H1 (cell line): ENCODE measurements around the gene SUMF1. TPM values are rescaled to one million over a fixed set of nuclear protein-coding genes. Genes with fewer than 3 reads are reported as not detected.

Experiments used
- CTCF ChIA-PET: fragments of 300-600 bp; sonication (Branson Sonifier 250); formaldehyde crosslinking; loops from one replicate; lab custom pipeline; 2021; ENCODE audit not compliant: partially characterized antibody; lab: Charles Lee
- POLR2A ChIA-PET: fragments of 300-600 bp; sonication (Branson Sonifier 250); formaldehyde crosslinking; loops from one replicate; lab custom pipeline; 2021; ENCODE audit warnings: inconsistent platforms; ENCODE audit not compliant: partially characterized antibody; lab: Charles Lee
- DNase-seq, 2 experiments: peaks; one replicate each; pipeline versions ENCODE4 v3.0.0 to v3.0.0-alpha.2; 2010 to 2022; ENCODE audit warnings: low spot score in 2 of 2, low read depth in 1 of 2, mixed read lengths in 1 of 2
- FAIRE-seq: peaks from 2 replicates; lab custom pipeline; 2011; peaks lifted over from hg19 to GRCh38; lab: Jason Lieb, UNC
- H2AFZ ChIP-seq: 2 replicates; pipeline ENCODE4 v1.8.1; 2012; ENCODE audit warnings: low read length, inconsistent platforms
- H2AK5ac ChIP-seq: 2 replicates; pipeline ENCODE4 v1.6.1; 2013; ENCODE audit warnings: low read depth, low read length
- H2BK120ac ChIP-seq: replicated peaks from 2 replicates; pipeline ENCODE3; 2013; ENCODE audit warnings: low read depth, low read length, inconsistent platforms
- H2BK12ac ChIP-seq: 2 replicates; pipeline ENCODE4 v1.6.1; 2013; ENCODE audit warnings: low read depth, low read length
- H2BK15ac ChIP-seq: 2 replicates; pipeline ENCODE4 v1.6.1; 2013; ENCODE audit warnings: low read length
- H2BK20ac ChIP-seq: 2 replicates; pipeline ENCODE4 v1.6.1; 2013; ENCODE audit warnings: low read length
- H2BK5ac ChIP-seq: 2 replicates; pipeline ENCODE4 v1.6.1; 2013; ENCODE audit warnings: low read depth, low read length
- H3K14ac ChIP-seq: 2 replicates; pipeline ENCODE4 v1.6.1; 2013; ENCODE audit warnings: inconsistent platforms; ENCODE audit not compliant: insufficient read length
- H3K18ac ChIP-seq: 2 replicates; pipeline ENCODE4 v1.6.1; 2013; ENCODE audit warnings: low read length; ENCODE audit errors: extremely low read depth
- H3K23ac ChIP-seq: 2 replicates; pipeline ENCODE4 v1.6.1; 2013; ENCODE audit warnings: inconsistent platforms; ENCODE audit not compliant: insufficient read length
- H3K23me2 ChIP-seq: 2 replicates; pipeline ENCODE4 v1.6.1; 2013; ENCODE audit warnings: low read depth, low read length
- H3K27ac ChIP-seq: 2 replicates; pipeline ENCODE4 v1.6.1; 2011; ENCODE audit warnings: low read depth, low read length, inconsistent platforms
- H3K27me3 ChIP-seq, 4 experiments: replicated peaks in 1 of 4; 1 replicate in 1 of 4; 2 replicates in 3 of 4; pipeline versions ENCODE4 v1.6.1 to v1.8.1; 2011 to 2013; ENCODE audit warnings: low read length in 3 of 4, mild to moderate bottlenecking in 3 of 4, inconsistent platforms in 2 of 4, mixed read lengths in 2 of 4, moderate library complexity in 1 of 4; ENCODE audit not compliant: control insufficient read depth in 3 of 4, insufficient read depth in 3 of 4; ENCODE audit errors: extremely low read depth in 1 of 4
- H3K36me3 ChIP-seq, 4 experiments: 2 replicates each; pipeline versions ENCODE4 v1.6.1 to v1.8.1; 2011 to 2013; ENCODE audit warnings: mild to moderate bottlenecking in 4 of 4, low read length in 3 of 4, moderate library complexity in 2 of 4, control low read depth in 1 of 4, inconsistent platforms in 1 of 4; ENCODE audit not compliant: insufficient read depth in 4 of 4, control insufficient read depth in 2 of 4
- H3K4ac ChIP-seq: replicated peaks from 2 replicates; pipeline ENCODE3; 2013; ENCODE audit warnings: low read length, low read depth, mixed read lengths, inconsistent platforms; ENCODE audit not compliant: insufficient read length
- H3K4me1 ChIP-seq, 4 experiments: replicated peaks in 1 of 4; 1 replicate in 1 of 4; 2 replicates in 3 of 4; pipeline versions ENCODE4 v1.6.1 to v1.8.1; 2011 to 2013; ENCODE audit warnings: low read length in 3 of 4, inconsistent platforms in 2 of 4, mixed read lengths in 1 of 4; ENCODE audit not compliant: insufficient read depth in 4 of 4, control insufficient read depth in 3 of 4
- H3K4me2 ChIP-seq, 2 experiments: 2 replicates each; pipeline versions ENCODE4 v1.6.1 to v1.8.1; 2011 to 2013; ENCODE audit warnings: low read depth in 2 of 2, low read length in 2 of 2, control low read depth in 1 of 2, inconsistent platforms in 1 of 2, mild to moderate bottlenecking in 1 of 2; ENCODE audit not compliant: insufficient read depth in 1 of 2
- H3K4me3 ChIP-seq, 4 experiments: fragments of 200-600, 300-600 bp in 1 of 4; sonication (generic), shearing (Covaris generic), sonication (Bioruptor Twin) in 1 of 4; 2 replicates each; pipeline versions ENCODE4 v1.5.1 to v1.8.1; 2011 to 2016; ENCODE audit warnings: low read length in 4 of 4, low read depth in 3 of 4, control low read depth in 2 of 4, inconsistent platforms in 2 of 4, mild to moderate bottlenecking in 2 of 4, mixed read lengths in 1 of 4, moderate library complexity in 1 of 4; ENCODE audit not compliant: insufficient read depth in 2 of 4; ENCODE audit errors: extremely low read depth in 1 of 4
- H3K56ac ChIP-seq: replicated peaks from 2 replicates; pipeline ENCODE3; 2013; ENCODE audit warnings: low read depth, mild to moderate bottlenecking, mixed read lengths, low read length, inconsistent platforms; ENCODE audit not compliant: insufficient read length
- H3K79me1 ChIP-seq: 2 replicates; pipeline ENCODE4 v1.6.1; 2013; ENCODE audit warnings: low read depth, low read length, control low read depth
- H3K79me2 ChIP-seq, 2 experiments: 2 replicates each; pipeline versions ENCODE4 v1.6.1 to v1.8.1; 2012 to 2013; ENCODE audit warnings: low read length in 2 of 2, mild to moderate bottlenecking in 2 of 2, inconsistent platforms in 1 of 2; ENCODE audit not compliant: insufficient read depth in 2 of 2, control insufficient read depth in 1 of 2
- H3K9ac ChIP-seq, 4 experiments: replicated peaks in 1 of 4; 1 replicate in 1 of 4; 2 replicates in 3 of 4; pipeline versions ENCODE4 v1.6.1 to v1.8.1; 2011 to 2013; ENCODE audit warnings: low read depth in 3 of 4, low read length in 3 of 4, control low read depth in 2 of 4, mild to moderate bottlenecking in 2 of 4, moderate library complexity in 2 of 4, inconsistent platforms in 1 of 4; ENCODE audit errors: extremely low read depth in 1 of 4
- H3K9me3 ChIP-seq, 2 experiments: 2 replicates each; pipeline versions ENCODE4 v1.6.1 to v1.8.1; 2012 to 2013; ENCODE audit warnings: mild to moderate bottlenecking in 2 of 2, moderate library complexity in 2 of 2, control low read depth in 1 of 2, inconsistent platforms in 1 of 2, low read depth in 1 of 2, low read length in 1 of 2, mixed read lengths in 1 of 2; ENCODE audit not compliant: insufficient read depth in 2 of 2
- H4K20me1 ChIP-seq, 2 experiments: replicated peaks in 1 of 2; 2 replicates each; pipeline versions ENCODE3 to v1.8.1; 2011 to 2013; ENCODE audit warnings: inconsistent platforms in 2 of 2, low read length in 2 of 2, mild to moderate bottlenecking in 1 of 2; ENCODE audit not compliant: insufficient read depth in 2 of 2, control insufficient read depth in 1 of 2
- H4K5ac ChIP-seq: 2 replicates; pipeline ENCODE4 v1.6.1; 2013; ENCODE audit warnings: low read length, low read depth, mixed read lengths, inconsistent platforms; ENCODE audit not compliant: insufficient read length
- H4K8ac ChIP-seq: 2 replicates; pipeline ENCODE4 v1.8.0; 2013; ENCODE audit warnings: mild to moderate bottlenecking, moderate library complexity, low read length, inconsistent platforms; ENCODE audit not compliant: insufficient read depth; ENCODE audit errors: extremely low read depth
- H4K91ac ChIP-seq: replicated peaks from 2 replicates; pipeline ENCODE3; 2013; ENCODE audit warnings: low read length, mixed read lengths, inconsistent platforms; ENCODE audit not compliant: insufficient read length
- BACH1 ChIP-seq: IDR thresholded peaks from 2 replicates; pipeline ENCODE4 v1.6.1; 2012; ENCODE audit warnings: low read length, improper control_type of control experiment
- BCL11A ChIP-seq, 2 experiments: IDR thresholded peaks; one replicate each; pipeline ENCODE4 v1.6.1; 2011; ENCODE audit warnings: low read depth in 2 of 2, low read length in 2 of 2, mild to moderate bottlenecking in 2 of 2
- CHD2 ChIP-seq: IDR thresholded peaks from 2 replicates; pipeline ENCODE4 v1.6.1; 2012; ENCODE audit warnings: low read length, improper control_type of control experiment
- HDAC6 ChIP-seq: IDR thresholded peaks from one replicate; pipeline ENCODE4 v1.7.1; 2012; ENCODE audit warnings: low read depth, mild to moderate bottlenecking, inconsistent platforms, low read length, moderate library complexity
- NANOG ChIP-seq: IDR thresholded peaks from 2 replicates; pipeline ENCODE4 v1.6.1; 2011; ENCODE audit warnings: low read length, low read depth, mild to moderate bottlenecking, inconsistent platforms; ENCODE audit not compliant: insufficient read depth, poor library complexity, severe bottlenecking
- RNF2 ChIP-seq: fragments of 200-900, 300-1000 bp; sonication (generic); IDR thresholded peaks from 2 replicates; pipeline ENCODE4 v1.7.1; 2016; ENCODE audit warnings: borderline replicate concordance, low read depth, mild to moderate bottlenecking, antibody characterized with exemption, low read length; ENCODE audit not compliant: poor library complexity, severe bottlenecking; ENCODE audit errors: missing control alignments
- RXRA ChIP-seq: IDR thresholded peaks from 2 replicates; pipeline ENCODE4 v1.6.1; 2011; ENCODE audit warnings: low read depth, mild to moderate bottlenecking, low read length, moderate library complexity; ENCODE audit not compliant: insufficient read depth
- SIN3A ChIP-seq, 2 experiments: IDR thresholded peaks in 1 of 2; conservative IDR thresholded peaks in 1 of 2; 2 replicates each; pipeline ENCODE4 v1.6.1; 2011 to 2012; ENCODE audit warnings: low read length in 2 of 2, improper control_type of control experiment in 1 of 2, low read depth in 1 of 2, mild to moderate bottlenecking in 1 of 2
- SP1 ChIP-seq: IDR thresholded peaks from 2 replicates; pipeline ENCODE4 v1.6.1; 2011; ENCODE audit warnings: low read depth, low read length
- SP4 ChIP-seq: IDR thresholded peaks from 2 replicates; pipeline ENCODE4 v1.6.1; 2012; ENCODE audit warnings: low read length, inconsistent platforms
- TAF1 ChIP-seq: IDR thresholded peaks from 2 replicates; pipeline ENCODE4 v1.6.1; 2011; ENCODE audit warnings: mild to moderate bottlenecking, low read depth, low read length
- WGBS, 2 experiments: shearing (Covaris generic) in 1 of 2; methylation state at CpG; one replicate each; pipeline versions ENCODE4 v1.1.6 to v1.1.7; 2013 to 2015; ENCODE audit warnings: low lambda C conversion rate in 2 of 2, mixed read lengths in 2 of 2, inconsistent platforms in 1 of 2, low coverage in 1 of 2, missing lambda C conversion rate in 1 of 2; ENCODE audit not compliant: insufficient replicate concordance in 2 of 2, insufficient coverage in 1 of 2, insufficient read length in 1 of 2; ENCODE audit errors: extremely low coverage in 1 of 2, missing lambda C conversion rate in 1 of 2; 5-methylcytosine and 5-hydroxymethylcytosine counted together
- polyA plus RNA-seq, 7 experiments: library from polyadenylated mRNA; depleted of rRNA in 3 of 7; stranded (reverse) in 5 of 7; unstranded in 2 of 7; fragments of >200 nt in 5 of 7; fragments of 200-250 nt in 2 of 7; gene quantifications; 1 replicate in 5 of 7; 2 replicates in 1 of 7; 4 replicates in 1 of 7; pipeline versions ENCODE4 v1.2.1 to v1.2.3, GENCODE V29; 2011 to 2013; ENCODE audit warnings: missing spikeins in 2 of 7, mixed read lengths in 2 of 7
- total RNA-seq: library from RNA; stranded (reverse); fragmentation: NEBNext Ultra II Directional; extraction: Animal tissue kit (Norgen Biotek cat#: 25700); gene quantifications from 2 replicates; pipeline ENCODE4 v1.2.1, GENCODE V29; 2021
- TF ChIP-seq, protein P1 (sequence below): IDR thresholded peaks from 2 replicates; pipeline ENCODE4 v1.6.1; 2012; ENCODE audit warnings: inconsistent platforms

SUMF1 gene
- total and polyA plus RNA-seq, 2 of the 8 experiments (the other 6 are each of a cell fraction or from before 2014, with no cell fraction given) = 12.5 to 15.0 TPM

DNA sequence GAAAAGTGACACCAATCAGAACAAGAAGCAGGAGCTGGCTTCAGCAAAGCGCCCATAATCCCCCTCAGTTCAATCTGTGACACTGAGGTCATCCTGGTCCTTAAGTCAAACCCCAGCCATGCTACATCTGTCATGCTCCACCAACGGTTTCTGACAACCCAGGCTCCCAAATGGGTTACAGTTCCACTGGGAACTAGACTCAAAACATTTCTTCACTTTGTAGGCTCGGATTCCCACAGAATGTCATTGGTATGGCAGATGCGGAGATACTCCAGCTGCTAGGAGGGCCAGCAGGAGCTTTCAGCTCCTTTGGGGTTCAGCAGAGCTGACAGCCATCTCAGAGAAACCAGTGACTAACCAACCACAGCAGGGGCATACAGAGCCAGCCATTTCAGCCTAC is 48.9 kb downstream of the SUMF1 start:
- WGBS, 2 experiments = 89% methylated on average over 4 of the region's 4 CpGs; no CpG with 5 or more reads in 1 of the 2 experiments
- Histone ChIP-seq H3K4me3 (no peak overlapping the region), H3K9ac (no peak overlapping the region), H2BK20ac (no peak overlapping the region), H3K4me2 (no peak overlapping the region), H3K9me3 (no peaks in the 10 kb centered on the region), H3K79me2 (no peaks in the 10 kb centered on the region), H4K8ac (no peak overlapping the region), H3K23me2 (no peaks in the 10 kb centered on the region), H3K36me3 (peaks cover 0 to 3% (median 0%) of the 10 kb centered on the region in 4 experiments; a peak in 3 of 8 replicates), H3K23ac (no peak overlapping the region), H2BK12ac (no peak overlapping the region), H4K5ac (no peak overlapping the region), H3K56ac (no peak overlapping the region), H4K91ac (no peak overlapping the region), H3K4me1 (no peaks in the 10 kb centered on the region), H2BK5ac (no peak overlapping the region), H3K27ac (no peak overlapping the region), H2BK15ac (no peak overlapping the region), H3K27me3 (no peaks in the 10 kb centered on the region), H3K18ac (no peak overlapping the region), H2AFZ (no peak overlapping the region), H3K4ac (no peak overlapping the region), H4K20me1 (no peaks in the 10 kb centered on the region), H2AK5ac (no peak overlapping the region), H3K79me1 (no peaks in the 10 kb centered on the region), H3K14ac (no peak overlapping the region), H2BK120ac (no peak overlapping the region)
- FAIRE-seq (no peak), DNase-seq (no peak)
- CTCF ChIA-PET = no interaction called here
- POLR2A ChIA-PET = no interaction called here
- TF ChIP-seq NANOG (no peak), SP4 (no peak), BCL11A (IDR thresholded peaks at IDR 0.05; ENCODE audit: low read depth in 2 of 2, low read length in 2 of 2) (no peak), RNF2 (no peak), BACH1 (no peak), HDAC6 (no peak), TAF1 (no peak), CHD2 (no peak), SP1 (no peak), SIN3A (conservative IDR thresholded peaks at IDR 0.05 in 1 of 2, IDR thresholded peaks at IDR 0.05 in 1 of 2; ENCODE audit: low read depth in 1 of 2, low read length in 2 of 2) (no peak), RXRA (no peak)
- TF ChIP-seq, protein P1, sequence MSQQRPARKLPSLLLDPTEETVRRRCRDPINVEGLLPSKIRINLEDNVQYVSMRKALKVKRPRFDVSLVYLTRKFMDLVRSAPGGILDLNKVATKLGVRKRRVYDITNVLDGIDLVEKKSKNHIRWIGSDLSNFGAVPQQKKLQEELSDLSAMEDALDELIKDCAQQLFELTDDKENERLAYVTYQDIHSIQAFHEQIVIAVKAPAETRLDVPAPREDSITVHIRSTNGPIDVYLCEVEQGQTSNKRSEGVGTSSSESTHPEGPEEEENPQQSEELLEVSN = no peak
